KMS-11 (cell line): ENCODE results near the gene SLC39A6.

Experiments used
- H2AFZ ChIP-seq: fragments of 200-600 bp; sonication (generic); 2 replicates; pipeline ENCODE4 v1.6.1; 2016; ENCODE audit warnings: antibody characterized with exemption, mixed run types, low read depth
- H3K27ac ChIP-seq: fragments of 200-600 bp; sonication (generic); 2 replicates; pipeline ENCODE4 v1.6.1; 2016; ENCODE audit warnings: mild to moderate bottlenecking, mixed run types
- H3K27me3 ChIP-seq: fragments of 200-600 bp; sonication (generic); 2 replicates; pipeline ENCODE4 v1.6.1; 2017; ENCODE audit warnings: mild to moderate bottlenecking, low read depth, mixed run types, moderate library complexity; ENCODE audit not compliant: insufficient read depth
- H3K36me3 ChIP-seq: fragments of 200-600 bp; sonication (generic); 2 replicates; pipeline ENCODE4 v1.6.1; 2017; ENCODE audit warnings: mild to moderate bottlenecking, mixed run types; ENCODE audit not compliant: insufficient read depth
- H3K4me1 ChIP-seq: fragments of 200-600 bp; sonication (generic); 2 replicates; pipeline ENCODE4 v1.6.1; 2016; ENCODE audit warnings: mild to moderate bottlenecking, low read depth, mixed run types; ENCODE audit not compliant: poor library complexity, severe bottlenecking
- H3K4me2 ChIP-seq: fragments of 200-600 bp; sonication (generic); 2 replicates; pipeline ENCODE4 v1.7.0; 2016; ENCODE audit warnings: mild to moderate bottlenecking, mixed run types
- H3K4me3 ChIP-seq: fragments of 200-600 bp; sonication (generic); IDR thresholded peaks from 2 replicates; pipeline ENCODE4 v1.6.1; 2017; ENCODE audit warnings: low read depth, low read length, mixed read lengths; ENCODE audit not compliant: insufficient read depth
- H3K79me2 ChIP-seq: fragments of 200-600 bp; sonication (generic); 2 replicates; pipeline ENCODE4 v1.6.1; 2016; ENCODE audit warnings: low read depth, mixed run types; ENCODE audit not compliant: insufficient read depth
- H3K9ac ChIP-seq: fragments of 200-600 bp; sonication (generic); 2 replicates; pipeline ENCODE4 v1.6.1; 2016; ENCODE audit warnings: mild to moderate bottlenecking, mixed run types
- H4K20me1 ChIP-seq: fragments of 200-600 bp; sonication (generic); 2 replicates; pipeline ENCODE4 v1.6.1; 2016; ENCODE audit warnings: mild to moderate bottlenecking, mixed run types; ENCODE audit not compliant: insufficient read depth
- TF ChIP-seq, protein P1 (sequence below): fragments of 200-600 bp; sonication (generic); conservative IDR thresholded peaks from 2 replicates; pipeline ENCODE4 v1.6.1; 2017; ENCODE audit warnings: low read depth, mild to moderate bottlenecking, antibody characterized with exemption, low read length, moderate library complexity, mixed read lengths

The SLC39A6 gene

DNA sequence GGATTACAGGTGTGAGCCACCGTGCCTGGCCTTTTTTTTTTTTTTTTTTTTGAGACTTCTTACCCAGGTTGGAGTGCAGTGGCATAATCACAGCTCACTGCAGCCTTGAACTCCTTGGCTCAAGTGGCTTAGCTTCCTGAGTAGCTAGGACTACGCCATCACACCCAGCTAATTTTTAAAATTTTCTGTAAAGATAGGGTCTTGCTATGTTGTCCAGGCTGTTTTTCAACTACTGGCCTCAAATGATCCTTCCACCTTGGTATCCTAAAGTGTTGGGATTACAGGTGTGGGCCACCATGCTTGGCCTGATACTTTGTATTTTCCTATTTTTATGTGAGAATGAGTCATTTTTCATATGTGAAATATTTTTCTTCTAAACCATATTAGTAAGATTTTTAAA lies 14.3 kb upstream of the SLC39A6 start:
- Histone ChIP-seq H3K9ac (no peak overlapping the region), H3K4me2 (no peak overlapping the region), H2AFZ (no peak overlapping the region), H3K36me3 (peaks cover 22% of the 10 kb centered on the region; the same call in 1 of the 2 replicates), H3K4me1 (peaks cover 8% of the 10 kb centered on the region), H3K4me3 (no peak overlapping the region), H3K27me3 (no peaks in the 10 kb centered on the region), H3K27ac (no peak overlapping the region), H3K79me2 (no peaks in the 10 kb centered on the region), H4K20me1 (no peaks in the 10 kb centered on the region)
- TF ChIP-seq, protein P1, sequence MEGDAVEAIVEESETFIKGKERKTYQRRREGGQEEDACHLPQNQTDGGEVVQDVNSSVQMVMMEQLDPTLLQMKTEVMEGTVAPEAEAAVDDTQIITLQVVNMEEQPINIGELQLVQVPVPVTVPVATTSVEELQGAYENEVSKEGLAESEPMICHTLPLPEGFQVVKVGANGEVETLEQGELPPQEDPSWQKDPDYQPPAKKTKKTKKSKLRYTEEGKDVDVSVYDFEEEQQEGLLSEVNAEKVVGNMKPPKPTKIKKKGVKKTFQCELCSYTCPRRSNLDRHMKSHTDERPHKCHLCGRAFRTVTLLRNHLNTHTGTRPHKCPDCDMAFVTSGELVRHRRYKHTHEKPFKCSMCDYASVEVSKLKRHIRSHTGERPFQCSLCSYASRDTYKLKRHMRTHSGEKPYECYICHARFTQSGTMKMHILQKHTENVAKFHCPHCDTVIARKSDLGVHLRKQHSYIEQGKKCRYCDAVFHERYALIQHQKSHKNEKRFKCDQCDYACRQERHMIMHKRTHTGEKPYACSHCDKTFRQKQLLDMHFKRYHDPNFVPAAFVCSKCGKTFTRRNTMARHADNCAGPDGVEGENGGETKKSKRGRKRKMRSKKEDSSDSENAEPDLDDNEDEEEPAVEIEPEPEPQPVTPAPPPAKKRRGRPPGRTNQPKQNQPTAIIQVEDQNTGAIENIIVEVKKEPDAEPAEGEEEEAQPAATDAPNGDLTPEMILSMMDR: no peak

DNA sequence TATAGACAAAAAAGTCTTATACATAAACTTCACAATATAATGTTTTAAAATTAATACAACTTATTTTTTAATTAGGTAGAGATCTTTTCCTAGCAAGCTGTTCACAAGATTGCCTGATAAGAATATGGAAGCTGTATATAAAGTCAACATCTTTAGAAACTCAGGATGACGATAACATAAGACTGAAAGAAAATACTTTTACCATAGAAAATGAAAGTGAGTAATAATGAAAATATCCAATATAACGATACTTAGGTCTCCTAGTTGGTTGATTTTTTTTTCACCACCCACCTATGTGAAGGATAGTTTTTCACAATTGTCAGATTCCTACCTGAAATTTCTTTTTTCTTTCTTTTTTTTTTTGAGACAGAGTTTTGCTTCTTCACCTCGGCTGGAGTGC lies 13.6 kb upstream of the SLC39A6 start:
- H3K4me1 ChIP-seq: peaks cover 5% of the 10 kb centered on the region
- TF ChIP-seq, protein P1: no peak
- no peak overlapping the region for H3K4me3 ChIP-seq
- no peak overlapping the region for H2AFZ ChIP-seq
- H3K27ac ChIP-seq: no peak overlapping the region
- H3K27me3 ChIP-seq: no peaks in the 10 kb centered on the region
- peaks cover 29% of the 10 kb centered on the region; the same call in 1 of the 2 replicates for H3K36me3 ChIP-seq
- no peaks in the 10 kb centered on the region for H4K20me1 ChIP-seq
- no peaks in the 10 kb centered on the region for H3K79me2 ChIP-seq
- H3K4me2 ChIP-seq: no peak overlapping the region
- H3K9ac ChIP-seq: no peak overlapping the region

DNA sequence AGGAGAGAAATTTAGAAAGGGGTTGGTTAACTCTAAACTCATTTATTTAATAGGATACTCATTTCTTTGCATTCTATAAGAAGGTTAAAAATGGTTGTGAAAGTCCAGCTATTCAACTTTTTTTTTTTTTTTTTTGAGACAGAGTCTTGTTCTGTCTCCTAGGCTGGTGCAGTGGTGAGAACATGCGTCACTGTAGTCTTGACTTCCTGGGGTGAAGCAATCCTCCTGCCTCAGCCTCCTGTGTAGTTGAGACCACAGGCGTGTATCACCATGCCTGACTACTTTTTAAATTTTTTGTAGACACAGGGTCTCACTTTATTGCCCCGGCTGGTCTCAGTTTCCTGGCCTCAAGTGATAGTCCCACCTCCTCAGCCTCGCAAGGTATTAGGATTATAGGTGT lies 12.4 kb upstream of the SLC39A6 start:
- no peaks in the 10 kb centered on the region; the same call in 1 of the 2 replicates for H3K79me2 ChIP-seq
- H3K36me3 ChIP-seq: peaks cover 27% of the 10 kb centered on the region; the same call in 1 of the 2 replicates
- TF ChIP-seq, protein P1: no peak
- peaks cover 5% of the 10 kb centered on the region for H3K4me1 ChIP-seq
- no peak overlapping the region for H3K4me2 ChIP-seq
- no peak overlapping the region for H3K4me3 ChIP-seq
- H4K20me1 ChIP-seq: no peaks in the 10 kb centered on the region
- H3K27me3 ChIP-seq: no peaks in the 10 kb centered on the region
- H3K27ac ChIP-seq: no peak overlapping the region
- H3K9ac ChIP-seq: no peak overlapping the region
- H2AFZ ChIP-seq: no peak overlapping the region

DNA sequence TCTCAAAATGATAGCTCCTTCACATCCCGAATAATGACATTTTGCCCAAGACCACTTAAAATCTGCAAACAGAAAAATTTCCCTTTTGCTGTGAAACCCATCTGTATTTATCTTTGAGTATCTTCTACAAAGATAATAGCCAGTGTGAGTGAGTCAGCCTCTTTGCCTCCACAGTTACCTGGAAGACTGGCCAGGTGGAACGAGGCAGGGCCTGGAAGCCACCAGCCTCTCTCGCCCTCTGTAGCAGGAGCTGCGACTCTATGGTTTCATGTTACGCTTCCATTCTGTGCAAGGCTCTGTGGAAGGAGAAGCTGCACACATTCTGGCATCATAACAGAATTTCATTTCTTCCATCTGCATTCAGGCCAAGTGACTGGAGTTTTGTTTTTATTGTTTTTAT lies 10.1 kb upstream of the SLC39A6 start:
- no peak overlapping the region for H3K27ac ChIP-seq
- H3K27me3 ChIP-seq: no peaks in the 10 kb centered on the region
- no peak overlapping the region for H3K9ac ChIP-seq
- peaks cover 27% of the 10 kb centered on the region; the same call in 1 of the 2 replicates for H3K36me3 ChIP-seq
- H3K4me1 ChIP-seq: peaks cover 9% of the 10 kb centered on the region
- H4K20me1 ChIP-seq: no peaks in the 10 kb centered on the region; the same call in 1 of the 2 replicates
- peaks cover 13% of the 10 kb centered on the region; the same call in 1 of the 2 replicates for H3K79me2 ChIP-seq
- no peak overlapping the region for H2AFZ ChIP-seq
- no peak overlapping the region for H3K4me2 ChIP-seq
- H3K4me3 ChIP-seq: no peak overlapping the region
- TF ChIP-seq, protein P1: no peak
